ENCODE data around the gene SV2C.

SV2C gene

DNA sequence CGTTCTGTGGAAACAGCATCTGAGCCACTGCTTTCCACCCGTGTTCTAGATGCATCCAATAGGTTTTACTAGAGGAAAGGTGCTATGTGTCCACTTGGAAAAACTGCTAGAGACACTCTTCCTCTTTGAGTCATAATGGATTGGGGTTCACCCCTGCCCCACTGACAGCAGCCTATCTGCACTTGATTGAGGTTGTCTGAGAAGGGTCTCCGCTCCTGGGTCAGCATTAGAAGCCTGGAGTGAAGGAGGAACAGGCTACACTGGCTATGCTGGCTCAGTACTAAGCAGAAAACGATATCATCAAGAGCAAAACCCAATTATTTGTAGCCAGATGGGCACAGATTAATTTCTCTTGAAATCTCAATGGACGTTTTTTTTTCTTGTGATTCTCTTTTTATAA lies 167.3 kb downstream of the SV2C start:
- no peak for DNase-seq (ENCODE audit: low read depth in 2 of 3, low spot score in 2 of 3)

DNA sequence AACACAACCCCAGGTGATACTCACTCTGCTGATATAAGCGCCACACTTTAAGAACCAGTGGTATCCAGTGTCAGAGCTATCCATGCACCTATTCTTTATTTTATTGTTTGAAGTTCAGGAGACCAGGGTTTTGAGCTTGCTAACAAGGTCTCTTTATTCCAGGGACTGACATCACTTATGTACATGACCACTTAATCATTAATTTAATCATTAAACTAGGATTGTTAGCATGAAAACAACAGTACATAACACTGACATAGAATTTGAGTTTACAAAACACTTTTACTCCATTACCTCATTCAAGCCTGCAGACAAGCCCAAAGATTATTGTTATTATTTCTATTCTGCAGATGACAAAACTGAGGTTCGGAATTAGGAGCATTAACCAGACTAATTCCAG lies 168.5 kb downstream of the SV2C start:
- DNase-seq (ENCODE audit: low read depth in 2 of 3, low spot score in 2 of 3) = no peak

DNA sequence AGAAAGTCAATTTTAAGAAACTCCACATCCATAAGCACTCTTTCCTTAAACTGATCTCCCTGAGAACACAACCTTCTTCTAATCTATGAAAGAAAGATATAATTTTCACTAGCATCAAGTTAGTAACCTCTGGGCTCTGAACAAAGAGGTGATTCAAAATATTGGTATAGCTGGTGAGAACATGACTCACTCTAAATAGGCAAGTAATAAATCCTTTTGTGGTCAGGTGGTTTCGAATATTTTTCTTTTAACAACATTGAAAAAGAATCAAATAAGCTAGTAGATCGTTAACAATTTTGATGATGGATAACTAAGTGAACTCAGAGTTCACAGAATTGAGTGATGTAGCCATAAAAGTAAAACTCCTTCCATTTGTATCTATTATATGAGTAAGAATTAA lies 169.3 kb downstream of the SV2C start:
- no peak for DNase-seq (ENCODE audit: low read depth in 2 of 3, low spot score in 2 of 3)

DNA sequence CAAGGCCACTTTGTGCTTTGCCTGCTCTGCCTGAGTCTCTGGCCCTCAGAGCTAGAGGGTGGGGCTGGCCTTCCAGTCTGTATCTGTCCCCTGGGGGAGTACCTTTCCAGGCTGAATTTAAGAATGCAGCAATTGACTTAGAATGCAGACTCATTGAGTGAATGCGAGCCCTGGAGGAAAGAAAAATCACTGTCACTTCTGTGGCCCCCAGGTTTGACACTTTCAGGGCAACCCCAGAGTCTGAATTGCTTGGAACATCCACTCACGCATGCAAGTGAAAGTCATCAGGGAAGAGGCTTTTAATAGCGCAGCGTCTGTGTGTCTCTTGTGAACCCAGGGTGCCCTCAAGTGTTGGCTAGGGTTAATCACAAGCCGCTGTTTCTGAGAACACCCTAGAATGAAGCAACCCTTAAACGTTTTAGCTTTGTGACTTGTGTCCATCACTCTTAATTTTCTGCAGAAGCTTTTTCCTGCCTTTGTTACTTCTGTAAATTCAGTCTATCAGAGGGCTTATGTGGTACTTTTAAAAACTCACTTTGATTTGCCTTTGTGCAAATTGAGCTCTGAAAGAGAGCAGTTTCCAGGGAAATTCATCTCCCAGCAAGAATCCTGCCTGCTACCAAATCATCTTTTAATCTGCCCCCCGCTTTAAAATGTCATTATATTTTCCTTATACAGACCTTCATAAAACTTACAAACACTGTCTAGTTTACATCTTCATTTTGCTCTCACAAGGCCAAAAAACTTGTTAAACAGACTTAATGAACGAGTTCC lies 173.1 kb downstream of the SV2C start:
- no peak for DNase-seq (ENCODE audit: low read depth in 2 of 3, low spot score in 2 of 3)

DNA sequence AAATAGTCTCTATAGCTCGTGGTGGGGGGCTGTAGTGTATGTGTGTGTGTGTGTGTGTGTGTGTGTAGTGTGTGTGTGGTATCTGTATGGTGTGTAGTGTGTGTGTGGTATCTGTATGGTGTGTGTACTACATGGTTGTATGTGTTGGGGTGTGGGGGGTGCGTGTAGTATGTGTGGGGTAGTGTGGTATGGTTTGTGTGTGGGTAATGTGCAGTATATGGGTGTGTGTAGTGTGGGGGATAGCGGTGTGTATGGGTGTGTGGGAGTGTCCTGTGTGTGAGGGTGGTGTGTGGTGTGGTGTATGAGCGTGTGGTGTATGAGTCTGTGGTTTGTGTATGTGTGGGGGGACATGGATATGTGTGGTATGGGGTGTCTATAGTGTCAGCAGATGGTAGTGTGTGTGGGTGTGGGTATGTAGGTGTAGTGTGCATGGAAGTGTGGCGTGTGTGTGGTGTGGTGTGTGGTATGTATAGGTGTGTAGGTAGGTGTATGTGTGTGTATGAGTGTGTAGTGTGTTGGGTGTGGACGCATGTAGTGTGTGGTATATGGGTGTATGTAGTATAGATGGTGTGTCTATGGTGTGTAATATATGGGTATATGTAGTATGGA lies 174.1 kb downstream of the SV2C start:
- no peak for DNase-seq (ENCODE audit: low read depth in 2 of 3, low spot score in 2 of 3)

DNA sequence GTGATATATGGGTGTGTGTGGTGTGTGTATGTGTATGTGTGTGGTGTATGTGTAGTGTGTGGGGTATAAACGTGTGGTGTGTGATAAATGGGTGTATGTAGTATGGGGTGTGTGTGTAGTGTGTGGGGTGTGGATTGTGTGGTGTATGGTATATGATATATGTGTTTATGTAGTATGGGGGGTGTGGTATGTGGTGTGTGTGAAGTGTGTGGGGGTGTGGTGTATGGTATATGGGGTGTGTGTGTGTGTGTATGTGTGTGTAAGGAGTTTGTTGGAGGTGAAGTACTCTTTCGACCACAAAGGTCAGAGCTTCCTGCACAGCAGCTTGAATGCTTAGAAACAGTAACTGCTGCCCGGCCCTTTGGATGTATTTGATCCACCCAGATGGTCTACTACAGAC lies 174.7 kb downstream of the SV2C start:
- no peak for DNase-seq (ENCODE audit: low read depth in 2 of 3, low spot score in 2 of 3)

DNA sequence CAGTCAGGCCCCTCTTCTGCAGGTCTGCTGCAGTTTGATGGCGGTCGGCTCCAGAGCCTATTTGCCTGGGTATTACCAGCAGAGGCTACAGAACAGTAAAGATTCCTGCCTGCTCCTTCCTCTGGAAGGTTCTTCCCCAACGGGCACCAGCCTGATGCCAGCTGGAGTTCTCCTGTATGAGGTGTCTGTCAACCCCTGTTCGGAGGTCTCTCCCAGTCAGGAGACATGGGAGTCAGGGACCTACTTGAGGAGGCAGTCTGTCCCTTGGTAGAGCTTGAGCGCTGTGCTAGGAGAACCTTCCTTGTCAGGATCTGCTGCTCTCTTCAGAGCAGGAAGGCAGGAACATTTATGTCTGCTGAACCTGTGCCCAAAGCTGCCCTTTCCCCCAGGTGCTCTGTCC lies 181.5 kb downstream of the SV2C start:
- no peak for DNase-seq (ENCODE audit: low read depth in 2 of 3, low spot score in 2 of 3)

DNA sequence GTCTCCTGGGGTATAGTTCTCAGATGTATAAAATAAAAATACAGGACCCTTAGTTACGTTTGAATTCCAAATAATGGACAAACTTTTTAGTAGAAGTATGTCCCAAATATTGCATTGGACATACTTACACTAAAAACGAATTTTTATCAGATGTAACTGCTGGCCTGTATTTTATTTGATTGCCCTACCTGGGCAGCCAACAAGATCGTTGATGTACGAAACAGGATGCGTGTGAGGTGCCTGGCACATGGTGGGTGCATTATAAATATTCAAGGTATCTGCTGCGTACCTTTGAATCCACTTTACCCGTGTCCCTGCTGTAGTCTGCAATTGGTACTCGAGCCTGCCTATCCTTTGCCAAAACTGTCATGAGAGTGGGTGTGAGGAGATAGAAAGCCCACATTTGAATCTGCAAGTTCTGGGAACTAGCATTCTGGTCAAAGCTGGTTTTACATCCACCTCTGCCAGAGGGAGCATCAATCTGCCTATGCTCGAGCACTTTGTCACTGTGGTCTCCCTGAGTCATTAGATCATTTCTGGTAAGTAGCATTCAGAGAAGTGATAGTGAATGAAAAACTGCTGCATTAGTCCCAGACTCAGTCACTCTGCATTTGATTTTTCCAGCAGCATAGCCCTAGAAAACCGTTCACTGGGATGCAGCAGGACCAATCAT lies 186.2 kb downstream of the SV2C start:
- DNase-seq (ENCODE audit: low read depth in 2 of 3, low spot score in 2 of 3) = no peak

DNA sequence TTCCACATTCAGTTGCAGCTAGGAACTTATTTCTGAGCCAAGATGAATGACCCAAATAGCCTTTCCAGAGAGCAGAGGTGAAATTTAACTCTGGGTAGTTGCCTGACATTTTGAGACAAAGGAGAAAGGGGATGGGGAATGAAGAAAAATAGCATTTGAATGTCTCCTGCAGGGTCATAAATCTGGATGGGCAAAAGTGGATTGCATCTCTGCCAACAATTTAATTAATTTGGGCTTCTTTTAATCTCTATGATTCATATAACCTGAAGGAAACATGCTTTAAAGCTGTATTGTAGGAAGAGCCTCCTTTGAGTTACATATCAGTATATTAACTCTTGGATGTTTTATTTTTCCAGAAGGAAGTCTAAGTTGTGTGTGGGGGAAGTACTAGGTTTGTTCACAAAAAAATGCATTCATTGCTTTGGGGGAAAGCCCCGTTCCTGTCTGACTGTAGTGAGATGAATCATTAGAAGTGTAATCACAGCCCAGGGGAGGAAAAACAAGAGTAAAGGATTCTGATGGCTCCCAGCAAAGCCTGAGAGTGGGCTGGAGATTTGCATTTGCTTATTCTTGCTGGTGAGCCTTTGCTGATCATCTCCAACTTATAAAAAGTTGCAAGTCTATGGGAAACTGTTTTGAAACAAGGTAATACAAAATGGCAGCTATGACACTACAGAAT lies 186.9 kb downstream of the SV2C start:
- no peak for DNase-seq (ENCODE audit: low read depth in 2 of 3, low spot score in 2 of 3)

DNA sequence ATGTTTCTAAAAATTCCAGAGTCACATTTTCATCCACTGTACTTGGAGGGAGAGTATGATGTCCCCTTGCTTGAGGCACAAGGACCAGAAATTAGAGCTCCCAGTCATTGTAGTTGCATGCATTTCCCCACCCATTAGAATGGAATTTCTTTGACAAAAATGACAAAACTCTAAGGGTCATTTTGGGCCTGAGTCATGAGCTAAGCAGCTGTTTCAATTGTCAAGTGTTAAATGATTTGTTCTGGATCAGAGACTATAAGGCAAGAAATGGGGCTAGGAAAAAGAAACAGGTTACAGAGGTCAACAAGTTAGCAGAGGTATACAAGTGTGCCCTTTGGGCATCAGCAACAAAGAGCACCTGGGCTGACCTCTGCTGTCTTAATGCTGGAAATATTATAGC lies 188.7 kb downstream of the SV2C start:
- no peak for DNase-seq (ENCODE audit: low read depth in 2 of 3, low spot score in 2 of 3)

DNA sequence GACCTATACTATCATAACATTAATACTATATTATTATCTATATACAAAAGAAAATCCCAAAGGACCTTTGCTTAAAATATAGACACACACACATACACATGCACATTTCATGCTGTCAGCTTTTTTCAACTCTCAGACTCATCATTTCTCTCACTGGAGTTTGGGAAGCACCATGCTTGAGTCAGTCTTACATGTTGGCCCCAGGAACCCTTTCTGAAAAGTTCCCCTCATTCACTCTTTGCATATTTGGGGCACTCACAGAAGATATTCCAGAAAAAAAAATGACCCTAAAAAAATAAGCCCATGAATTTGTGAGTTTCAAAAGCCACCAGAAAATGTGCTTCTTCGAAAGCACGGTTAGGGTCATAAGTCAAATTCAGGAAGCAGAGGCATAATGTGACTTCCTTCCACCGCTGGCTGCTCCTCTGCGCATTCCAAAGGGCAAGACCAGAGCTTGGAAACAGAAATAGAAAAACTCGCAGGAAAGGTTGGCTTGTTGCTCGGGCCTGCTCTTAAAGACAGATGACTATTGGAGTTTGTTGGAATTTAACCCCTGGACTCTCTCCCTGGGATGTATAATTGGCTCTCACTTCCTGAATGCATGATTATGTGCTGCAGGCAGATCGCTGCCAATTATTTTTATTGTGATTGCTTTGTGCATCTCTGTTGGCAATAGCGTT lies 190.2 kb downstream of the SV2C start:
- DNase-seq (ENCODE audit: low read depth in 2 of 3, low spot score in 2 of 3) = no peak

DNA sequence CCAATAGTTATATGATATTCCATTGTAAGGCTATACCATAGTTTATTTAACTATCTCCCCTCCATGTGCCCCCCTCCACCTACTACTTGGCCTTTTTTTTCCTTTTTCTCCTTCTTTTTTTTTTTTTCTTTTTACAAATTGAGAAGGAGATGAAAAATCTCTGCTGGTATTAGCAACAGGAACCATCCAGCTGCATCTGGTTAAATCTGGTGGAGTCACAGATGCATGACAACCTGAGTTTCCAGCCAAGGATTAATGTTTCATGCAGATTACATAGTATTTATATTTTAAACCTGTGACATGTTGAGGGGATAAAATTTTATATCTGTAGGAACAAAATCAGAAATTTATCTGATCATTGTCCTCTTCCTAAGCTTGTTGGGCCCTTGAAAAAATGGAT lies 191.4 kb downstream of the SV2C start:
- DNase-seq (ENCODE audit: low read depth in 2 of 3, low spot score in 2 of 3) = no peak

DNA sequence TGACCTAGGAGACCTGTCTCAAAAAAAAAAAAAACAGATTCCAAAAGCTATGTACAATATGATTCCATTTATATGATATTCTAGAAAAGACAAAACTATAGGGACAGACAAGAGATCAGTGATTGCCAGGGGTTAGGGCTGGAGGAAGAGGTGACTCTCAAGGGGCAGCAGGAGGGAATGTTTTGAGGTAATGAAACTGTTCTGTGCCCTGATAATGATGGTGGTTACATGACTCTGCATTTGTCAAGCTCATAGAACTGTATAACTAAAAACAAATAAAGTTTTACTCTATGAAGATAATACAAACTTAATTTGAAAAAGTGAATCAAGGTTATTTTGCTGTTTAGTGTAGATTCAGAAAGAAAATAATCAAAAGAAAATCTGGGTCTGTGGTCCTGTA lies 194.6 kb downstream of the SV2C start:
- DNase-seq (ENCODE audit: low read depth in 2 of 3, low spot score in 2 of 3) = no peak

DNA sequence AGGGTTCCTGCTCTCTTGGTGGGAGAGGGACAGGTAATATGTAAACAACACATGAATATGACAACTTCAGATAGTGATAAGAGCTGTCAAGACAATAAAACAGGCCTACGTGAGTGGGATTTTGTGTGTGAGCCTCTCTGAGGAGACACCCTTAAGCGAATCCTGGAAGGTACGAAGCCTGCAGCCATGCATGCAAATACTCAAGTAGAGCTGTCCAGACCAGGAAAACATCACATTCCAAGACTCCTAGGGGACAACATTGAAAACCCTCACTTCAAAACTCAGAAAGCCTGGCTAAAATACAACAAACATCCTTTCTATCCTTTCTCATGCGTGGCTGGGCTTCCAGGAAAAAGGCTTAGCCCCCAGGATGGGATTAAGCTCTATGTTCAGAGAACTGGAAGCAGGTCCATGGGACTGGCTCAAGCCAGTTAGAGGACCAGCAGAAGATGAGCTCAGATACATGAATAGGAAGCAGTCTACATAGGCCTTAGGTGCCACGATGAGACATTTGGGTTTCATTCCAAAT lies 195.1 kb downstream of the SV2C start:
- no peak for DNase-seq (ENCODE audit: low read depth in 2 of 3, low spot score in 2 of 3)

DNA sequence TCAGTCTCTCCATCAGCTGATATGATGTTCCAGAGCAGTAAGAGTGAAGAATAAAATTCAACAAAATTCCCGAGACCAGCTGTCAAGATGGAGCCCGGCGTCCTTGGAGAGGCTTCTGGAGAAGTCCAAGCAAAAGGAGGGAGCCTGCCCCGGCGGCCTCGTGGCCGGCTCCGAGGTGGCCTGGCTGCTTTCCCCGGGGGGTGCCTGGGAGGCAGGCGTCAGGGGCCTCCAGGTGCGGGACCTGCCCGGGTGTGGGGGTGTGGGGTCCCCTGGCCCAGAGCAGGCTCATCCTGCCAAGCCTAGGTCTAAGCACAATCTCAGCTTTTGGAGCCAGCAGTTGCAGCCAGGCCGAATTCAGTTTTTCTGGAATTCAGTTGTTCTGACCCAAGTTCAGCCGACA lies 197.3 kb downstream of the SV2C start:
- no peak for DNase-seq (ENCODE audit: low read depth in 2 of 3, low spot score in 2 of 3)

DNA sequence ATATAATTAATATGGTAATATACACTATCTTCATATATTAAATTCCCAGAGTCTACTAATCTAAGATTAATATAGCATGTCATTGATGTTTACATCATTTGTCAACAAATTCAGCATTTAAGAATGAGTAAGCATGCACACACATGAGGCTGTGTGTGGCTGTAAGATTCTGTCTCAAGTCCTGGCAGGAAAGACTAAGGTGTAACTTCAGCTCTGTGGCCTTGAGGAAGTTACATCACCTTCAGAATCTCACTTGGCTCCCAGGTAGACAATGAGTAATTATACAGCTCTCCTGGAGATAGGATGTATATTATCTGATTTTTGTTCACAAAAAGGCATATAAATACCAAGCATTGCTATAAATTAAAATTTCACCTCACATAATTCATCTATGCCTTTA lies 200.5 kb downstream of the SV2C start:
- DNase-seq (ENCODE audit: low read depth in 2 of 3, low spot score in 2 of 3) = no peak

DNA sequence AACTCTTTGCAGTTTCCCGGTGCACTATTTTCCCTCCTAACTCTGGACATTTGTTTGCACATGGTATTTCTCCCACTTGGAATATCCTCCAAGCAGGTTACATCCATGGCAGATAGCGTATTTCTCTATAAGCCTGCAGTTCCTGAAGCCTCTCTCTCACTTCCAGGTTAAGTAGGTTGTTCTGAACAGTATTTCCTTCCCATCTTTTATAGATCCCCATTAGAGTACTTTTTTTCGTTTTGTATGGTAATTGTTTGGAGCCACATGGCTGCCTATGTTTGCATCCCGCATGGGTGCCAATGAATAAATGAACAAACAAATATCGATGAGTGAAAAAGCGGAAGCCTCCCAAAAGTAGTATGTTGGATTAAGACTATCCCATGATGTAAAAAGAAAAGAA lies 206.5 kb downstream of the SV2C start:
- no peak for DNase-seq (ENCODE audit: low read depth in 2 of 3, low spot score in 2 of 3)

DNA sequence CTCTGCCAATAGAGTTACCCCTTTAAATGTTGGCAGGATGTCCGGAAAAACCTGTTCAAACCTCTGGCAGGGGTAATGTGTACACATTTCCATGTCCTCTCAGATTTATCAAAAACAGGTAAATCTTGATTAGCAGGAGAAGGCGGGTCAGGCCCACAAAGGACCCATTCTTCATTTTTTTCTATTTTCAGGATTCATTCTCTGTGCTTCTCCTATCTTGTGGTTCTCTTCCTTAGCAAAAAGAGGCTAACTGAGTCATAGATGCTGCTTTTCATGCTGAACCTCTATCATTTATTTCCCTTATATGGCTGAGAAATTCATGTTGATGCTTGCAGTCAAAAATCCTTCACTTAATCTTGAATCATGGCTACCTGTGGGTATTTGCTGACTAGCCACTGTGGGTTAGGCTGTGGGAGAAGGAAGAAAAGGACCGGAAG lies 207.2 kb downstream of the SV2C start:
- no peak for DNase-seq (ENCODE audit: low read depth in 2 of 3, low spot score in 2 of 3)

DNA sequence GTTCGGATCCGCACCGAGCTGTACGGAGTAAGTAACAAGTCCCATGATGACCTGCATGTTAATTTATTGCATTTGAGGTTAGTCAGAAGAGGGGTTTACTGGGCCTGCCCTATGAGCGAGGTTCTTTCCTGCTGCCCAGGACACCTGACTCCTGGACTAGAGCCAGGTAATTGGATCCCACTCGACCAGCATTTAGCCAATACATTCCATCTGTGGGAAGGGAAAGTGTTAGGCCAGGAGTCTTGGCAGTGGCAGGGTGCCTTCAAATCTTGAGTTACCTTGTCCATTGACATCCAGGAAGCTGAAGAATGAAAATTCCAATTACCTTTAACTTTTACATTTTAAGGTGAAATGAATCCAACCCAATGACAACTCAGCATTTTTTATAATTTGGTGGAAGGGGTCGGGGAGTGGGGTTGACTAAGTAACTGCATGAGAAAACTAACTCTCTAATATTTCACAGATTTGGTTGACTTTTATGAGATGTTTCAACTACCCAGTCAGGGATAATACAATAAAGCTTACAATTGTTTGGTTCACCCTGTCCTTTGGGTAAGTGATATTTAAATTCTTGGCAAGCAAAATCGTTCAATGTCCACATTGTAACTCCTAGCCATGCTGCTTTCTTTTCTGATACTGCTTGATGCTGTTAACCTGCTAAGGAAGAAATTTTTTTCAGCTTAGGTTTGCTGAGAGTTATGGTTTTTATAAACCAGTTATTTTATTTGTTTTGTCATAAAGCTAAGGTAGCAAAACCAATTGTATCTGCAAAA lies 208.3 kb downstream of the SV2C start:
- DNase-seq (ENCODE audit: low read depth in 2 of 3, low spot score in 2 of 3) = no peak

DNA sequence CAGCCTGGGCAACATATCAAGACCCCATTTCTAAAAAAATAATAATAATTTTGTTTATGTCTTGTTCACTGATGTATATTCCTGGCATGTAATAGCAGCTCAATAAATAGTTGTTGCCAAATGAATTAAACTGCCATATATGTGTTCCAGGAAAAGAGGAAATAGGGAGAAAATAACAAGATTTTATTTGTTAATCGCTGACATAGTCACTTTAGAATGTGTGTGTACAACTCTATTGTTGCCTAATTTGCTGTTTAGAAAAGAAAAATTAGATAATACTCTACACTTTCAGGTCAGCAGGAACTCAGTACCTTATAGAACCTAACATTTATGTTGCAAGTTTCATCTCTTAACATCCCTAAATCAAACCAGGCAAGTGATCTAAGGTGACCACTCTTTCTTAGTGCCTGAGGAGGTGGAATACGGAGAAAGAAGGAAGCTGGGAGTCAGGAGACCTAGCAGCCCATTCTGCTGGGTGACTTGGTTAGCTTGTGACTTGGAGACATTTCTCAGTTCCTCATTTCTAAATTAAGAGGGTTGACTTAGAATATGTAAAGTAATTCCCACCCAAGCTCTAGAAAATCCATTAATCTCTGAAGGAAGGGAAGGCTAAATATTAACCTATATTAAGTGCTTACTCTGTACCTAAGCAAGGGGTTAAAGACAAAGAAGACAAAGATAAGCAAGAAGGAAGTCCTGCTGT lies 209.6 kb downstream of the SV2C start:
- DNase-seq (ENCODE audit: low read depth in 2 of 3, low spot score in 2 of 3) = no peak

All from activated CD8-positive, alpha-beta memory T cell treated with anti-CD3 and anti-CD28 coated beads for 48 hours (primary cell).